Activated naive CD4-positive, alpha-beta T cell treated with anti-CD3 and anti-CD28 coated beads, Interleukin-2, amount 50 U/mL, for 72 hours (primary cell): ENCODE measurements around the gene ZBTB16. TPM values are rescaled to one million over a fixed set of nuclear protein-coding genes. Genes with fewer than 3 reads are reported as not detected.

ENCODE experiments used
- ATAC-seq, 2 donors: fragments of 150-1000 bp; cut with Tn5 transposase; 2 replicates each; pipeline ENCODE4 v1.10.0; 2021; ENCODE audit warnings: mild to moderate bottlenecking in 2 of 2, moderate library complexity in 2 of 2
- DNase-seq, 2 donors: peaks; one replicate each; pipeline ENCODE4 v3.0.0; 2021 to 2022; ENCODE audit warnings: low spot score in 2 of 2
- H3K27ac Mint-ChIP-seq, 2 donors: one replicate each; pipeline ENCODE4 v1.8.0; 2022; ENCODE audit warnings: mild to moderate bottlenecking in 2 of 2, mixed read lengths in 2 of 2
- H3K36me3 Mint-ChIP-seq, 2 donors: one replicate each; pipeline ENCODE4 v1.8.0; 2022; ENCODE audit warnings: mixed read lengths in 2 of 2
- H3K9me3 Mint-ChIP-seq, 2 donors: one replicate each; pipeline ENCODE4 v1.8.0; 2022; ENCODE audit warnings: mixed read lengths in 2 of 2
- total RNA-seq, 2 donors: library from RNA; stranded (reverse); gene quantifications; one replicate each; pipeline ENCODE4 v1.2.3, GENCODE V29; 2022

Gene ZBTB16
- total RNA-seq, 2 donors from 2014 or later: 0.99 to 3.1 TPM

DNA sequence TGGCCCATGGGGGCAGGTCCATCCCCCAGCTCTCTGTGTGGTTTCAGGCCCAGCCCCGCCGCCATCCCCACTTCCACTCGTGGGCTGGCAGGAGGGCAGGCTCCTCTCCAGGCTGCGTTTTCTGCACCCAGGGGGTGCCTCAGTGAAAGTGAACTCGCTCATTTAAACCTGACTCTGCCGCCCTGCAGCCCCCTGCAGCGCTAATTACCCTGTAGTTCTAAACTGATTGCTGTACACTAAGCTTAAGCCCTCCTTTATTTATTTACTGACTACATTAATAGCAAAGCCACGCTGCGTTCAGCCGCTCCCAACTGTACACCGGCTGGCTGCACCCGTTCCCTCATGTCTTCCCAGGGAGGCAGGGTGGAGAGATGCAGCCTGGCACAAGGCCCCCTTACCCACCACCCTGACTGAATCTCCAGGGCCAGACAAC, 200.1 kb downstream of the ZBTB16 start:
- H3K27ac Mint-ChIP-seq: no peak overlapping the region
- ATAC-seq (no peak), DNase-seq (no peak)
- no peaks in the 10 kb centered on the region for H3K9me3 Mint-ChIP-seq
- no peaks in the 10 kb centered on the region for H3K36me3 Mint-ChIP-seq

DNA sequence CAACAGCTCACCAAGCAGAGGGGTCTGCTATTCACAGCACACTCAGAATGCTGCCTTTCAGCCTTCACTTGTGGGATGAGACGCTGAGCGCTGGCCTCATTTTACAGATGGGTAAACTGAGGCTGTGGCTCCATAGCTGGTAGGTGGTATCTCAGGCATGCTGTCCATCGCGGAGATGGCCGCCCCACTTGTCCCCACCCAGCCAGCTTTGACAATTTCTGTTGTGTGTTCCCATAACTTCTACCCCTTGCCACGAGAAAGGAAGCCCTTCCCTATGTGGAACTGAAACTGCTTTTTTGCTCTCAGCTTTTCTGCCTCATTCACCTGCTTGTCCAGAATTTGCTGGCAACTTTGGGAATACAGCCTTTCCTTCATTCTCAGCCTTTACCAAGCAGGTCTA, 200.6 kb downstream of the ZBTB16 start:
- ATAC-seq: no peak
- H3K27ac Mint-ChIP-seq: peak overlapping the region in 1 of 2 donors; percentile 24
- no peaks in the 10 kb centered on the region for H3K9me3 Mint-ChIP-seq

DNA sequence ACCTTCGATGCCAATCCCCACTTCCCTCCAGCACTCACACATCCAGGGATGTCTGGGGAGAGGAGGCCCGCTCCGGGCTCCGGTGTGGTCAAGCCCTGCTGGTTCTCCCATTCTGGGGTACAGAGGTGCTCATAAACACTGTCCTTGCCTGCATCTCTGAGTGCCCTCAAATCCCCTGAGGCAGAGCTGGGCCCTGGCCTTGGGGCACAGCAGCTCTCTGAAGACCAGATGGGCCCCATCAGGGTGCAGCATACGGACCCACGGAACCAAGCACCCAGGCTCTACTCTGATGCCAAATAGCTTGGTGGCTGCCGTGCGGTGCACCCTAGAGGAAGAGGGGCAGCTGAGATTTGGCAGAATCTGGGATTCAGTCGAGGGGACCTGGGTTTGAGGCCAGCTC, 201.0 kb downstream of the ZBTB16 start:
- ATAC-seq (peak in 1 of 2 donors; percentile 23), DNase-seq (no peak)
- Mint-ChIP-seq H3K9me3 (no peaks in the 10 kb centered on the region), H3K27ac (peak overlapping the region in 1 of 2 donors; percentile 24), H3K36me3 (no peaks in the 10 kb centered on the region)

More for the DNA sequence above, 200.6 kb downstream of the ZBTB16 start:
- no peak for DNase-seq
- H3K36me3 Mint-ChIP-seq: no peaks in the 10 kb centered on the region

DNA sequence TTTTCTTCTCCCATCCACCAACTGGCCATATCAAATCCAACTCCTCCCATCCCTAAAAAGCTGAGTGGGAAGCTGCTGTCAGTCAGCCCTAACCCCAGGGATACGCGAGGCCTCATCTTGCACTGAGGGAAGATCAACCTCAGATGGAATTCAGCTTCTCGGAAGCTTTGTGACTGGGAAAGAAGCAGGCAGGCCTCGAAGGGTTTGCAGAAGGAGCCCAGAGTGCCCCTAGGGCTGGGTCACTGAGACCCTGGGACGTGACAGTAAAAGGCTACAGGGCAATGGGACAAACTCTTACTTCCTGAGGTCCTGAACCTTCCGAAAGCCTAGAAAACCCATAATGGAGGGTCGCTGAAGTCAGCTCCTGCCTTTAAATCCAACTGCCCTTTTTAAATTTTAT, 202.3 kb downstream of the ZBTB16 start:
- Mint-ChIP-seq H3K27ac (no peak overlapping the region), H3K9me3 (no peaks in the 10 kb centered on the region), H3K36me3 (no peaks in the 10 kb centered on the region)
- DNase-seq: no peak
- ATAC-seq: no peak

DNA sequence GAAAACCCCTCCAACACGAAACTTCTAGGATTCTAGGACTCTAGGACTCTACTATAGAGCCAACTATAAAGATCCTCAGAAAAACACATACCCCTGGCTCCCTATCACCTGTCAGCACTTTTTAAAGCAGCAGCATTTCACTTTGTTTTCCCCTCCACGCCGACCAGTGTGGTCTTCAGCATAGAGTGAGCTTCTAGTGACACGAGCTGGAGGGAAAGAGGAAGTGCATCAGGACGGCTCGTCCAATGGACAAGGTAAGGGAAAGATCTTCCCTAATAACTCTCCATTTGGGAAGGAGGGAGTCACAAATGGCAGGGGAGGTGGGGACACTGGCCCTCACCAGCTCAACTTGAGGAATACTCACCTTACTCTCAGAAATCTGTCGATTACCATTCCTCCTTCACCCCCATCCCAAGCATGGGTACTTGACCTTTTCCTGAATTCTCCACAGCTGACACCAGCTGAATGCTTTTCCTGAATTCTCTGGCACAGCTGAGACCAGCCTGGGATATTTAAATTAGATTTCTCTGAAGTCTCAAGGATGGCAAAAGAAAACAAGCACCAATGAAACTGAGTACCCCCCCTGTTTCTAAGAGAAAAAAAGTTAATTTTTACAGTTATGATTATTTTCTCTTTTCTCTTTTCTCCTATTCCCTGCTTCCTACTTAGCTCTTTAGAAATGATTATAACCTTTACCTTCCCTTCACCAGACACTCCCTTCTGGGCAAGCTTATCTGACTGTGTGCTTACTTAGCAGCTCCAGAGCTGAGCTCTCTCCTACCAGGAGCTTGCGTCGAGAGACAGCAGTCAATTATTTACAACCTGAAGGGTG, 203.4 kb downstream of the ZBTB16 start:
- ATAC-seq (no peak), DNase-seq (no peak)
- Mint-ChIP-seq H3K9me3 (no peaks in the 10 kb centered on the region), H3K36me3 (no peaks in the 10 kb centered on the region), H3K27ac (no peak overlapping the region)

DNA sequence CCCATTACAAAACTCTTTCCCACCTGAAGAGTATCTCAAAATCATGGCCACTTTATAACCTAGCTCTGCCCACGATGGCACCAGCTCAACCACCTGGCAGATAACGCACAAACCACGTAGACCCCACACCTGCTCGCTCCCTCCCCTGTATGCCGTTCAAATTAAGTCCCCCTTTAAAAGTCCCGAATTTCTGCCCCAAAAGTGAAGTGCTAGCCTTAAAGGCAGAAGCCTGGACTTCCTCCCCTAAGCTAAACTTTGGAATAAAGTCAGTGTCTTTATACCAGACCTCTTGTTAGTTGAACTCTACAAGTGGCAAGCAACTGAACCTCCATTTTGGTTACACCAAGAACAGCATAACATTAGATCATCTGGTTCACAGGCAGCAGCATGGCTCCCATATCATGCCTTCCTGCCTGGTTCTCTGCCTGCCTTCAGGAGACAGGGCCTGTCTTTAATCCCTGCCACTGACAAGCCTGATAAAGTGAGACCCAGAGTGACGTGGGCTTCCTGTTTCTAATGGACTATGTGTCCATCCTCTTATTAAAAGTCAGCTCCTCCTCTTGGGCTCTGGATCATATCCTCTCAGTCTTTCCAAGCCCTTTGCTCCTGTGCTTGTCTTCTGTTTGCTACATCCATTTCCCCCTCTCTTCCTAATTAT, 204.1 kb downstream of the ZBTB16 start:
- ATAC-seq: no peak
- Mint-ChIP-seq H3K9me3 (no peaks in the 10 kb centered on the region), H3K27ac (no peak overlapping the region), H3K36me3 (no peaks in the 10 kb centered on the region)
- DNase-seq: no peak

DNA sequence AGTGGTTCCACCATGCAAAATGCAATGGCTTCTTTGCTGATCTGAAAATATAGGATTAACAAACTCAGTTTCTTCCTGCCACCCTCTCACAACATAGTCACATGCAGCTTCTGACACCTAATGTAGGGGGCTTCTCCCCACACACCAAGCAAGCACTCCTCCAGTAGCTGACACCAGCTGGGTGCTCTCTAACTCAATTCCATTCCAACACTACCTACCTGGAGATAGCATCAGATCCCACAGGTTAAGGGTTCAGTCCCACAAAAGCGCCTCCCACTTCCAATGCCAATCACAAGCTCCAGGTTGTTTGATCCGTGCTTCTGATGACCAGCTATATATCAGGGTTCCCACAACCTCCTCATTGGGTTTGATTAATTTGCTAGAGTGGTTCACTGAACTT, 204.9 kb downstream of the ZBTB16 start:
- ATAC-seq (no peak), DNase-seq (no peak)
- H3K36me3 Mint-ChIP-seq: no peaks in the 10 kb centered on the region
- no peaks in the 10 kb centered on the region for H3K9me3 Mint-ChIP-seq
- H3K27ac Mint-ChIP-seq: no peak overlapping the region

DNA sequence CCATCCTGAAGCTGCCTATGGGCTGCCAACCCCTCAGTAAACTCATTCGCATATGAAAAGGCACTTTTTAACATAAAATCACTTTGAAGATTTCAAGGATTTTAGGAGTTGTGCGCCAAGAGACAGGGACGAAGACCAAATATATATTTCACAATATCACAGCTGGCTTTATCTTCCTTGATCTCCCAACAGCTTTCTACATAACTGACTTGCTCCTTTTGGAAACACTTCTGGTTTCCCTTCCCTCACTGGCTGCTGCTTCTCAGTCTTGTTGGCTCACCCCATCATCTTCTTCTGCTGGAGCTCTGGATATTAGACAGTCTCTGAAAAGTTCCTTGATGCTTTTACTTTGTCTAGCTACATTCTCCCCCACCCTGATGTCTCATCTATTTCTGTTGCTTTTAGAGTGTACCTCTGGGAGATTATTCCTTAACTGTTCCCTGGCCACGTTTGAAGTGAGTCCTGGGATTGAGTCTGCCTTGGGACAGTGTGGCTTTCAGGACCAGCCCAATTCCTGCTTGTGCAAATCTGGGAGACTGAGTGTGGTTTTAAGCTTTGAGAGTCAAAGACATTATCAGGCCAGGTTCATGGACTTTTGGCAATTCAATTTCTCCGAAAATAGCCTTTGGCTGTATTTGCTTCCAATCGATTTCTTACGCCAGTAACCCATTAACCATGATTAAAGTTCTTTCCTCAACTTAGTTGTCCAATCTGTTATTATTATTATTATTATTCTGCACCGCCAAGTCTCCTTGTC, 205.8 kb downstream of the ZBTB16 start:
- ATAC-seq (no peak), DNase-seq (no peak)
- H3K27ac Mint-ChIP-seq: no peak overlapping the region
- no peaks in the 10 kb centered on the region for H3K36me3 Mint-ChIP-seq
- no peaks in the 10 kb centered on the region for H3K9me3 Mint-ChIP-seq

DNA sequence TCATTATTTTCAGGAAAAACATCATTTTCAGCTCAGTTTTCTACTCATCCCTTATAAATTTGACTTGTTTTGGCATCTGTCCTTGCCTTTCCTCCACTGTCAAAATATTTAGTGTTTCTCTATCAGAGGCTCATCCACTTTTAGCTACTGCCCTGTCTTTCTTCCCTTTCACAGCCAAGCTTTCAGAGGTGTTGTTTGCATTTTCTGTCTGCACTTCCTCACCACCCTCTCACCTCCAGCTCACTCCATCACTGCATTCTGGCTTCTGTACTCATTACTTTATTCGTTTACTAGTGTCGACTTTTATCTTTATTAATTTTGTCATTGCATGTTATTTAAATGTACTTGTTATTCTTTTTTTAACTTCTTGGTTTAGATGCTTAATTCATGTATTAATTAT, 210.0 kb downstream of the ZBTB16 start:
- no peak overlapping the region for H3K27ac Mint-ChIP-seq

DNA sequence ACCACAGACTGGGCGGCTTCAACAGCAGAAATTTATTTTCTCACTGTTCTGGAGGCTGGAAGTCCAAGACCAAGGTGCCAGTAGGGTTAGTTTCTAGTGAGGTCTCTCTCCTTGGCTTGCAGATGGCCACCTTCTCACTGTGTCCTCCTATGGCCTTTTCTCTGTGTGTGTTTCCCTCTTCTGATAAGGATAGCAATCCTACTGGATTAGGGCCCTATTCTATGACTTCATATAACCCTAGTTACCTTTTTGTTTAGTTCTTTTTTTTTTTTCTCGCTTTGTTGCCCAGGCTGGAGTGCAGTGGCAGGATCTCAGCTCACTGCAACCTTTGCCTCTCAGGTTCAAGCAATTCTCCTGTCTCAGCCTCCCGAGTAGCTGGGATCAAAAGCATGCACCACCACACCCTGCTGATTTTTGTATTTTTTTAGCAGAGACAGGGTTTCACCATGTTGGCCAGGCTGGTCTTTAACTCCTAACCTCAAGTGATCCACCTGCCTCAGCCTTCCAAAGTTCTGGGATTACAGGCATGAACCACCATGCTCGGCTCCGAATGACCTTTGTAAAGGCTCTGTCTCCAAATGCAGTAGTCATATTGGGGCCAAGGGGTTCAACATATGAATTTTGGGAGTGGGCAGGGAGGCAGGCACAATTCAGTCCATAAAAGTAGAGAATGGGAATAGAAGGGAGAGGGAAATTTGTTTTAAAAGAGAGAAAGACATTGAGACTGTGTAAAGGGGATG, 211.2 kb downstream of the ZBTB16 start:
- no peak overlapping the region for H3K27ac Mint-ChIP-seq
- ATAC-seq (no peak), DNase-seq (no peak)
- no peaks in the 10 kb centered on the region for H3K9me3 Mint-ChIP-seq
- H3K36me3 Mint-ChIP-seq: no peaks in the 10 kb centered on the region

More for the DNA sequence above, 210.0 kb downstream of the ZBTB16 start:
- Mint-ChIP-seq H3K36me3 (no peaks in the 10 kb centered on the region), H3K9me3 (no peaks in the 10 kb centered on the region)
- no peak for ATAC-seq
- no peak for DNase-seq

DNA sequence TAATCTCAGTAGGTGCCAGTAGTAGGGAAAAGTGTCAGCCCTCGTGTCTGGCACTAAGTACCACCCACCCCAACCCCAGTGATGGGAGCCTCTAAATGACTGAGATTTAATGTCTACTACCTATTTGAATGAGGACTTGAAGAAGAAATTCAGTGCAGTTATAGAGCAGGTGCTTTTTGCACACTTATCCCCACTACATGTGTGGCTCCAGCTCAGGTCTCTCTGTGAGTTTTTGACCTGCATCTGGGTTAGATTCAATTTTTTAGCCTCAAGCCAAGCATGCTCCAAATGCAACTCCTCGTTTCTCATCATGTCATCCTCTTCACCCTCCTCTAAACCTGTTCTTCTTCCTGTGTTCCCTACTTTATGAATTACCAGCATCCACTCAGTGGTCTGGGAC, 211.8 kb downstream of the ZBTB16 start:
- no peaks in the 10 kb centered on the region for H3K36me3 Mint-ChIP-seq
- no peak overlapping the region for H3K27ac Mint-ChIP-seq
- ATAC-seq: no peak
- no peaks in the 10 kb centered on the region for H3K9me3 Mint-ChIP-seq
- no peak for DNase-seq

DNA sequence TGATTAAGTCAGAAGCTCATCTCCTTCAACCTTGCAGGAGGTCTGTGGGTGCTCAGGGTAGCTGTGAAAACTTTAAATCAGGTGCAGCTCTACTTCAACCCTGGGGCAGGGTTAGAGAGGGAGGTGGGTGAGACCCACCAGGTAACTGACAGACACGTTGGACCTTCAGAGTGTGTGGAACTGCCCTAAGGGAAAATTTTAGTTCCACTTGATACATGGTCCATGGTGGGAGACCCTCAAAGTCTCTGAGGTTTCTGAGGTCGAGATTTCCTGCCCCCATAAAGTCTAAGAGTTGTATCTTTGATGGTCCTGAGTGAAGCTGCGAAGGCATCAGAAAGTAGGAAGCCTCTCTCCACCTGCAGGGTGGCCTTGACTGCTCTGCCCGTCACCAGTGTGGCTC, 212.8 kb downstream of the ZBTB16 start:
- H3K36me3 Mint-ChIP-seq: no peaks in the 10 kb centered on the region
- DNase-seq: no peak
- H3K27ac Mint-ChIP-seq: no peak overlapping the region
- H3K9me3 Mint-ChIP-seq: no peaks in the 10 kb centered on the region
- ATAC-seq: no peak

DNA sequence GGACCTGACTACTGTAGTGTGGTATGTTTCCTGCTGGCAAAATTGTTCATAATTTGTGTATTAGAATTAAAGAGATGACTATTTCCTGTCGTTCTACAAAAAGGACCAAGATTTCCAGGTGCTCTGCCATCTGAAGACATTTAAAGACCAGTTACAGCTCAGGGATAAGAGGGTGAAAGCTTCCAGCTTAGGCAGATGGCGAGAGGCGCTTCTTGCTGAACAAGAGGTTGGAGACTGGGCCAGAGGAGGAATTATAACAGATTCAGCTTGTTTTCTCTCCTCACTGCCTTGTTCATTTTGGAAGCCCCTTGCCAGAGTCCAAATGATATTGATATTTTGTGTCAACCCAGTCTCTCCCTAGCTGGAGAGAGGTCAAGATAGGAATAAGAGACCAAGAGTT, 213.6 kb downstream of the ZBTB16 start:
- no peaks in the 10 kb centered on the region for H3K36me3 Mint-ChIP-seq
- DNase-seq: no peak
- no peaks in the 10 kb centered on the region for H3K9me3 Mint-ChIP-seq
- ATAC-seq: no peak
- no peak overlapping the region for H3K27ac Mint-ChIP-seq

DNA sequence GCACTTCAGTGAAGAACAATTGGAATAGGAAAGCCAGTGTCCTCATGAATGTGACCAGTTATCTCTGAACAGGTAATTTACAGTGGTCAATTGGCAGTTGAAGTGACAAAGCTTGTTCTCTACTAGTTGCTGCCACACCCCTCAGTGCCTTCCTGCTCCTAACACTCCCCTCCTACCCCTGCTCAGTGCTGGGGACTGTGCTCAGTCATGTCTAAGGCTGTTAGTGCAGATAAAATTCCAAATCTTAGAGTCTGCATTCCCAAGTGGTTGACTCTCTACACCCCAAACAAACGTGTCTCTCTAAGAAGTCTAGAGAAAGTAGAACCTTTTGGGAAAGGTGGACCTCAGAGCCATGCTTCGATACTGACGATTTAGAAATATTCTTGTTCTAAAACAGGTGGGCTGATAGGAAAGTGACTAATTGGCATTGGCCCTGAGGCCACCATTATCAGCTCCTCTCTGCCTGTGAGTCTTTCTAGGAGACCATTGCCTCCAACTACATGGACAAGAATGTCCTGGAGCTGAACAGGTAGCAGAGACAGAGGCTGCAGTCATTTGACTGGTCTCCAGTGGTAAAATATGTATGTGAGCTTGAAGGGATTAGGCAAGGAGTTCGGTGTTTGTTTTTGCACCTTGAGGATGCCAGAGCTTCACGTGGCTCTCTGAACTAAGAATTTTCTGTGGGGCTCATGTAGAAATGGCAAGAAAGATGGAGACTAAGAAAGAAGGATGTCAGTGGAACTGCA, 214.6 kb downstream of the ZBTB16 start:
- no peak for DNase-seq
- H3K36me3 Mint-ChIP-seq: no peaks in the 10 kb centered on the region
- no peak for ATAC-seq
- H3K9me3 Mint-ChIP-seq: no peaks in the 10 kb centered on the region
- H3K27ac Mint-ChIP-seq: no peak overlapping the region

DNA sequence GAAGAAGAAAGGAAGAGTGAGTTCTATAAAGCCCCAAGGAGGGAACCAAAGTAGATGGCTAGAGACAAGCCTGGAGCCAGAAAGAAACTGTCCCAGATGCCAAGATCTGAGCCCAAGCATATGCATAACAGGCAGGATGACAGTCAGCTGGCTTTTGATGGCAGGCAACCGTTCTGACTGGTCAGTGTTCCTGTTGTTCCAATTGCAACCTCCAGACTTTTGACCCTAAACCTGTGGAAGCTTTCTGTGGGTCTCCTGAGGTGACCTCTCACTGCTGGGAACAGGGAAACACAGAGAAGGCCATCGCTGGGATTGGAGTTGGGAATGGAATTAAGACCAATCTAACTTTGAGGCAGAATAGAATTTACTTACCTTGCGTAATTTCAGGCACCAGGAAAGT, 215.1 kb downstream of the ZBTB16 start:
- no peak overlapping the region for H3K27ac Mint-ChIP-seq
- H3K36me3 Mint-ChIP-seq: no peaks in the 10 kb centered on the region
- DNase-seq: no peak
- no peak for ATAC-seq
- H3K9me3 Mint-ChIP-seq: no peaks in the 10 kb centered on the region

DNA sequence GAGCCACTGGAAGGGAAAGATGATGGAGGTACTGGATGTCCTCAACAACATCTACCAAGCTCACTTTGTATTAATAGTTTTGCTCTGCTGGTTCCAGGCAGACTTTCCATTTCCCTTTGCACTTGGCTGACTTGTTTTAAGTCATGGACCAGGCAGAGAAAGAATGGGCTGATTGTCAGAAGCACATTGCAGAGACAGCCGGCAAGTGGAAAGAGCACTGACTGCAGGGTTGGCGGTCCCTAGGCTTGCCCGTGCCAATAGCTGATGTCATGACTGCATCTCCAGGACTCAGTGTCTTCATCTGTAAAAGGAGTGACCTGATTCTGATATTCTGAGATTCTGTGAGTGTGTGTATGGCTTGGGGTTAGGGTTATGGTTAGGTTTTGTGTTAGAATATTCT, 215.8 kb downstream of the ZBTB16 start:
- Mint-ChIP-seq H3K9me3 (no peaks in the 10 kb centered on the region), H3K27ac (no peak overlapping the region), H3K36me3 (no peaks in the 10 kb centered on the region)
- ATAC-seq (no peak), DNase-seq (no peak)
